ENCODE results near the gene TCEA2.

GRCh38 chr20:64113796-64114355 is 50.9 kb downstream of the TCEA2 start:
- no peak for TF ChIP-seq YY1 (IDR thresholded peaks at IDR 0.05; ENCODE audit: low read depth)
- no peak for TF ChIP-seq TCF12 (IDR thresholded peaks at IDR 0.05; ENCODE audit: low read depth)
- TF ChIP-seq TAF1 (IDR thresholded peaks at IDR 0.05; ENCODE audit: low read depth): no peak
- TF ChIP-seq ZBTB7A (IDR thresholded peaks at IDR 0.05; ENCODE audit: low read depth): no peak
- no peak for TF ChIP-seq EP300 (IDR thresholded peaks at IDR 0.05; ENCODE audit: borderline replicate concordance)
- TF ChIP-seq MAX (IDR thresholded peaks at IDR 0.05): no peak

Data from Ishikawa (cell line).